ENCODE measurements around the gene MAU2. TPM values are rescaled to one million over a fixed set of nuclear protein-coding genes. Genes with fewer than 3 reads are reported as not detected.

The MAU2 gene
- total and polyA plus RNA-seq, 10 of the 15 experiments (the other 5 are each of a cell fraction or from before 2014, with no cell fraction given) = 1.8 to 47.2 (median 22.1) TPM

DNA sequence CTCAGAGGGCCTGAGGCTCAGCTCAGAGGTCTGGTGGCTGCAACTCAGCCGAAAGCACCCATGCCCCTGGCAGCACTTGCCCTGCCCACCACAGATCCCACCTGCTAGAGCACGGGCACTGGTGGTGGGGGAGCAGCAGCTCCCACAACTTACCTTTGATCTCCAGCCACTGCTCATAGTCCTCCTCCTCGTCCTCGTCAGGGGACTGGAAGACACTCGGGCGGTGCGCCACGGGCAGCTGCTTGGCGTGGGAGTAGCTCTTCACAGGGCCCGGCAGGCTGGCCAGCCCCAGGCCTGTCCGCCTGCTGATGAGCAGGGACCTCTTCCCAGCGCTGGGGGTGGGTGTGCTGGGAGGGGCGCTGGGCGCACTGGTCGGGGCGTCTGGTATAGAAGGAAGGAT, 14.9 kb upstream of the MAU2 start (continued):
- TF ChIP-seq, protein P1, sequence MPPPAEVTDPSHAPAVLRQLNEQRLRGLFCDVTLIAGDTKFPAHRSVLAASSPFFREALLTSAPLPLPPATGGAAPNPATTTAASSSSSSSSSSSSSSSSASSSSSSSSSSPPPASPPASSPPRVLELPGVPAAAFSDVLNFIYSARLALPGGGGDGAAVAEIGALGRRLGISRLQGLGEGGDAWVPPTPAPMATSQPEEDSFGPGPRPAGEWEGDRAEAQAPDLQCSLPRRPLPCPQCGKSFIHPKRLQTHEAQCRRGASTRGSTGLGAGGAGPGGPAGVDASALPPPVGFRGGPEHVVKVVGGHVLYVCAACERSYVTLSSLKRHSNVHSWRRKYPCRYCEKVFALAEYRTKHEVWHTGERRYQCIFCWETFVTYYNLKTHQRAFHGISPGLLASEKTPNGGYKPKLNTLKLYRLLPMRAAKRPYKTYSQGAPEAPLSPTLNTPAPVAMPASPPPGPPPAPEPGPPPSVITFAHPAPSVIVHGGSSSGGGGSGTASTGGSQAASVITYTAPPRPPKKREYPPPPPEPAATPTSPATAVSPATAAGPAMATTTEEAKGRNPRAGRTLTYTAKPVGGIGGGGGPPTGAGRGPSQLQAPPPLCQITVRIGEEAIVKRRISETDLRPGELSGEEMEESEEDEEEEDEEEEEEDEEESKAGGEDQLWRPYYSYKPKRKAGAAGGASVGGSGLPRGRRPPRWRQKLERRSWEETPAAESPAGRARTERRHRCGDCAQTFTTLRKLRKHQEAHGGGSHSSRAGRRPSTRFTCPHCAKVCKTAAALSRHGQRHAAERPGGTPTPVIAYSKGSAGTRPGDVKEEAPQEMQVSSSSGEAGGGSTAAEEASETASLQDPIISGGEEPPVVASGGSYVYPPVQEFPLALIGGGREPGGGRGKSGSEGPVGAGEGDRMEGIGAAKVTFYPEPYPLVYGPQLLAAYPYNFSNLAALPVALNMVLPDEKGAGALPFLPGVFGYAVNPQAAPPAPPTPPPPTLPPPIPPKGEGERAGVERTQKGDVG (CRISPR knock-in tag; IDR thresholded peaks at IDR 0.05) = no peak
- TF ChIP-seq, protein P2, sequence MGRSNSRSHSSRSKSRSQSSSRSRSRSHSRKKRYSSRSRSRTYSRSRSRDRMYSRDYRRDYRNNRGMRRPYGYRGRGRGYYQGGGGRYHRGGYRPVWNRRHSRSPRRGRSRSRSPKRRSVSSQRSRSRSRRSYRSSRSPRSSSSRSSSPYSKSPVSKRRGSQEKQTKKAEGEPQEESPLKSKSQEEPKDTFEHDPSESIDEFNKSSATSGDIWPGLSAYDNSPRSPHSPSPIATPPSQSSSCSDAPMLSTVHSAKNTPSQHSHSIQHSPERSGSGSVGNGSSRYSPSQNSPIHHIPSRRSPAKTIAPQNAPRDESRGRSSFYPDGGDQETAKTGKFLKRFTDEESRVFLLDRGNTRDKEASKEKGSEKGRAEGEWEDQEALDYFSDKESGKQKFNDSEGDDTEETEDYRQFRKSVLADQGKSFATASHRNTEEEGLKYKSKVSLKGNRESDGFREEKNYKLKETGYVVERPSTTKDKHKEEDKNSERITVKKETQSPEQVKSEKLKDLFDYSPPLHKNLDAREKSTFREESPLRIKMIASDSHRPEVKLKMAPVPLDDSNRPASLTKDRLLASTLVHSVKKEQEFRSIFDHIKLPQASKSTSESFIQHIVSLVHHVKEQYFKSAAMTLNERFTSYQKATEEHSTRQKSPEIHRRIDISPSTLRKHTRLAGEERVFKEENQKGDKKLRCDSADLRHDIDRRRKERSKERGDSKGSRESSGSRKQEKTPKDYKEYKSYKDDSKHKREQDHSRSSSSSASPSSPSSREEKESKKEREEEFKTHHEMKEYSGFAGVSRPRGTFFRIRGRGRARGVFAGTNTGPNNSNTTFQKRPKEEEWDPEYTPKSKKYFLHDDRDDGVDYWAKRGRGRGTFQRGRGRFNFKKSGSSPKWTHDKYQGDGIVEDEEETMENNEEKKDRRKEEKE (IDR thresholded peaks at IDR 0.05) = no peak
- TF ChIP-seq, protein P3, sequence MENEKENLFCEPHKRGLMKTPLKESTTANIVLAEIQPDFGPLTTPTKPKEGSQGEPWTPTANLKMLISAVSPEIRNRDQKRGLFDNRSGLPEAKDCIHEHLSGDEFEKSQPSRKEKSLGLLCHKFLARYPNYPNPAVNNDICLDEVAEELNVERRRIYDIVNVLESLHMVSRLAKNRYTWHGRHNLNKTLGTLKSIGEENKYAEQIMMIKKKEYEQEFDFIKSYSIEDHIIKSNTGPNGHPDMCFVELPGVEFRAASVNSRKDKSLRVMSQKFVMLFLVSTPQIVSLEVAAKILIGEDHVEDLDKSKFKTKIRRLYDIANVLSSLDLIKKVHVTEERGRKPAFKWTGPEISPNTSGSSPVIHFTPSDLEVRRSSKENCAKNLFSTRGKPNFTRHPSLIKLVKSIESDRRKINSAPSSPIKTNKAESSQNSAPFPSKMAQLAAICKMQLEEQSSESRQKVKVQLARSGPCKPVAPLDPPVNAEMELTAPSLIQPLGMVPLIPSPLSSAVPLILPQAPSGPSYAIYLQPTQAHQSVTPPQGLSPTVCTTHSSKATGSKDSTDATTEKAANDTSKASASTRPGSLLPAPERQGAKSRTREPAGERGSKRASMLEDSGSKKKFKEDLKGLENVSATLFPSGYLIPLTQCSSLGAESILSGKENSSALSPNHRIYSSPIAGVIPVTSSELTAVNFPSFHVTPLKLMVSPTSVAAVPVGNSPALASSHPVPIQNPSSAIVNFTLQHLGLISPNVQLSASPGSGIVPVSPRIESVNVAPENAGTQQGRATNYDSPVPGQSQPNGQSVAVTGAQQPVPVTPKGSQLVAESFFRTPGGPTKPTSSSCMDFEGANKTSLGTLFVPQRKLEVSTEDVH (IDR thresholded peaks at IDR 0.05; ENCODE audit: low read depth, partially characterized antibody) = no peak
